Immature natural killer cell (primary cell): ENCODE results near the gene GSTM4. TPM values are rescaled to one million over a fixed set of nuclear protein-coding genes. Genes with fewer than 3 reads are reported as not detected.
"Not testable (repeated sequence)": the region's sequence is repeated elsewhere in the genome, so short reads cannot be mapped to it uniquely, and the experiment has no call there.

Experiments used
- DNase-seq, 3 donors: peaks; one replicate each; pipeline ENCODE4 v3.0.0; 2022; ENCODE audit warnings: mixed read lengths in 1 of 3
- H3K27ac Mint-ChIP-seq, 6 donors: one replicate each; pipeline ENCODE4 v1.8.0; 2020; ENCODE audit warnings: mixed read lengths in 6 of 6, mild to moderate bottlenecking in 5 of 6, inconsistent platforms in 4 of 6, moderate library complexity in 3 of 6
- H3K27me3 Mint-ChIP-seq, 3 donors: one replicate each; pipeline ENCODE4 v1.8.0; 2020 to 2021; ENCODE audit warnings: low read depth in 3 of 3, mild to moderate bottlenecking in 3 of 3, mixed read lengths in 3 of 3, moderate library complexity in 3 of 3, inconsistent platforms in 1 of 3
- H3K36me3 Mint-ChIP-seq, 3 donors: one replicate each; pipeline ENCODE4 v1.8.0; 2020; ENCODE audit warnings: mixed read lengths in 3 of 3, inconsistent platforms in 2 of 3, mild to moderate bottlenecking in 2 of 3
- H3K4me1 Mint-ChIP-seq, 2 donors: one replicate each; pipeline ENCODE4 v1.8.0; 2020; ENCODE audit warnings: inconsistent platforms in 2 of 2, mild to moderate bottlenecking in 2 of 2, mixed read lengths in 2 of 2, moderate library complexity in 1 of 2
- H3K4me3 Mint-ChIP-seq, 5 donors: one replicate each; pipeline ENCODE4 v1.8.0; 2020; ENCODE audit warnings: mild to moderate bottlenecking in 5 of 5, mixed read lengths in 5 of 5, inconsistent platforms in 3 of 5, moderate library complexity in 3 of 5
- H3K9me3 Mint-ChIP-seq, 6 donors: one replicate each; pipeline ENCODE4 v1.8.0; 2020; ENCODE audit warnings: mild to moderate bottlenecking in 6 of 6, mixed read lengths in 6 of 6, inconsistent platforms in 4 of 6, moderate library complexity in 3 of 6
- polyA plus RNA-seq, 3 donors: library from polyadenylated mRNA; unstranded; fragments of 300-500 nt; fragmentation: Illumina TruSeq; gene quantifications; one replicate each; pipeline ENCODE4 v1.2.3, GENCODE V29; 2021

Gene GSTM4
- polyA plus RNA-seq, 3 donors from 2014 or later, result 10.9 to 33.4 (median 21.0) TPM

GRCh38 chr1:109673861-109674260 lies 18.0 kb downstream of the GSTM4 start:
- DNase-seq, H3K9me3 Mint-ChIP-seq, H3K4me3 Mint-ChIP-seq, H3K27me3 Mint-ChIP-seq, H3K36me3 Mint-ChIP-seq, H3K27ac Mint-ChIP-seq: not testable (repeated sequence)
- peaks cover 15 to 21% of the 10 kb centered on the region in 2 donors for H3K4me1 Mint-ChIP-seq

DNA sequence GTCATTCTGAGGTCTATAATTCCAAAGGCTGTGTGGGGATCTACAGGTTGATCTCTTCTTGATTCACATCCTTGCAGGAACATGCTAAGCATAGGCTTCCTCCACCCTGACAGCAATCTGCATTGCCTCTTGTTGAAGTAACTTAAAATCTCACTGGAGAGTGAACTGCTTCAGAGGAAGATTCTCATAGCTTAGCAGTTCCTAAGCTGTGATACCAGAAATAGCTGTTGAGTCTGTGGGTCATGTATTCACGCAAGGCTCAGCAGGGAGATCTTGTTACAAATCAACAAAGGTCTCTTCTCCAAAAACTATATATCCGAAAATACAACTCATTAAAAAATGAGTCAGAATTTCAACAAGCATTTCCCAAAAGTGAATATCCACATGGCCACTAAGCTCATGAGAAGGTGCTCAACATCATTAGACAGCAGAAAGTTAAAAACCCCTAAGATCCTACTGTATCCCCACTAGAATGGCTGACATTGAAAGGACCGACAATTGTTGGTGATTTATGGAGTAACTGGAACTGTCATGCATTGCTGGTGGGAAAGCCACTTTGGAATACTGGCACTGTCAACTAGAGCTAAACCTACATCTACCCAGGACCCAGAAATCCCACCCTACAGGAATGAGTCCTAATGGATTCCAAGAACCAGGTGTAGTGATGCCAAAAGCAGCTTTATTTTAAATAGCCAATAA lies 20.9 kb downstream of the GSTM4 start:
- not testable (repeated sequence) for DNase-seq, H3K4me3 Mint-ChIP-seq, H3K36me3 Mint-ChIP-seq, H3K27me3 Mint-ChIP-seq, H3K4me1 Mint-ChIP-seq, H3K9me3 Mint-ChIP-seq
- H3K27ac Mint-ChIP-seq, result peak overlapping the region in 1 of 6 donors; percentile 28

DNA sequence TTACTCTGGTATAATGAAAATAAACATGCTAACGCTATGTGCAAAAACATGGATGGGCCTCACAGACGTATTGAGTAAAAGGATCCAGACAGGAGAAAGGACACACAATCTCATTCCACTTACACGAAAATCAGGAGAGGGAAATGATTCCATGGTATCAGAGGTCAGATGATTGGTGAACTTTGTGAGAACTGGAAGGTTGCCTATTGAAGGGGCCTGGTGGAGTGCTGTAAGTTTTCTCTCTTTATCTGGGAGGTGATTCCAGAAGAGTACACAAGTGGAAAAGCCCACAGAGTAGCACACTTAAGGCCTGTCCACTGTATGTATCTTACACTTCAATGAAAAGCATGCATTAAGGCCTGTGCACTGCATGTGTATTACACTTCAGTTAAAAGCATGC lies 21.6 kb downstream of the GSTM4 start:
- Mint-ChIP-seq H3K9me3 (no peaks in the 10 kb centered on the region), H3K27me3 (no peaks in the 10 kb centered on the region), H3K36me3 (peaks cover 0 to 4% (median 4%) of the 10 kb centered on the region in 3 donors), H3K4me3 (no peak overlapping the region), H3K27ac (no peak overlapping the region), H3K4me1 (no peaks in the 10 kb centered on the region)
- no peak for DNase-seq

DNA sequence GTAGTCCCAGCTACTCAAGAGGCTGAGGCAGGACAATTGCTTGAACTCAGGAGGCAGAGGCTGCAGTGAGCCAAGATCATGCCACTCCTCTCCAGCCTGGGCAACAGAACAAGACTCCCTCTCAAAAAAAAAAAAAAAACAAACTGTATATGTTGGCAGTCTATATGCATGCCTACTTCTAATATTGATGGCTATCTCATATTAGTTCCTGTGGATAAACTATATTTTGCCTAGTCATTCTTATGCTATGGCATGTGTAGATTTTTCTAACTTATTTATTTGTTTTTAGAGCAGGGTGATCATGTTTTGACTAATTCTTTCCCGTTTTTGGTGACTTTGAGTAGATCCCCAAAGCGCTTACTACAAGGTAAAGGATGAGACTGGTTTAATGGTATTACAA lies 22.7 kb downstream of the GSTM4 start:
- H3K4me3 Mint-ChIP-seq, H3K4me1 Mint-ChIP-seq, H3K9me3 Mint-ChIP-seq, H3K27me3 Mint-ChIP-seq, DNase-seq, H3K27ac Mint-ChIP-seq, H3K36me3 Mint-ChIP-seq: not testable (repeated sequence)

GRCh38 chr1:109684777-109685176 lies 28.9 kb downstream of the GSTM4 start:
- not testable (repeated sequence) for H3K36me3 Mint-ChIP-seq, H3K9me3 Mint-ChIP-seq

DNA sequence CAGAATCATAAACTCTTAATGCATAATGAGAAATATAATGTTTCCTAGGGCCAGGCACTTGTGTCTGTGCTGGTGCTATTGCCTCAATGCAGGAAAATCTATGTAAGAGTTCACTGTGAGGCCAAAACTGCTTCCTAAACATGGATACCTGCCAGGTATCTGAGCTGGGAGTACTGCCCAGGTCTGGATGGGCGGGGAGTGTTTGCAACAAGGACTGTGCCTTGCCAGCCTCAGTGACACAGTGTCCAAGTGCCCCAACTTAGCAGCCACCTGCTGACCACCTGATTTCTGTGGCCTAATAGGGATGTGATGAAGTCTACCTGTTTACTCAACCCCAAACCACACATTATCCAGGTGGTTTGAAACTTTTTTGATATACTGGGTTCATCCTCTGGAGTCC lies 29.5 kb downstream of the GSTM4 start:
- not testable (repeated sequence) for H3K27ac Mint-ChIP-seq, H3K4me3 Mint-ChIP-seq, DNase-seq, H3K36me3 Mint-ChIP-seq, H3K27me3 Mint-ChIP-seq, H3K9me3 Mint-ChIP-seq, H3K4me1 Mint-ChIP-seq

More at GRCh38 chr1:109684777-109685176, 28.9 kb downstream of the GSTM4 start:
- not testable (repeated sequence) for H3K27me3 Mint-ChIP-seq, H3K4me1 Mint-ChIP-seq, DNase-seq, H3K27ac Mint-ChIP-seq
- peak overlapping the region in 1 of 5 donors; percentile 33 for H3K4me3 Mint-ChIP-seq

- H3K27me3 Mint-ChIP-seq, result not testable (repeated sequence)
Observed at GRCh38 chr1:109685890-109686289, 30.0 kb downstream of the GSTM4 start.

GRCh38 chr1:109687109-109687508 lies 31.2 kb downstream of the GSTM4 start:
- peak overlapping the region in 3 of 5 donors; percentile 87 to 92 (median 89) for H3K4me3 Mint-ChIP-seq
- not testable (repeated sequence) for DNase-seq, H3K36me3 Mint-ChIP-seq, H3K27me3 Mint-ChIP-seq, H3K4me1 Mint-ChIP-seq, H3K9me3 Mint-ChIP-seq
- H3K27ac Mint-ChIP-seq, result peak overlapping the region in 4 of 6 donors; percentile 87 to 90 (median 88)

More at GRCh38 chr1:109685890-109686289, 30.0 kb downstream of the GSTM4 start:
- H3K4me1 Mint-ChIP-seq, H3K36me3 Mint-ChIP-seq, H3K9me3 Mint-ChIP-seq, H3K27ac Mint-ChIP-seq, DNase-seq, H3K4me3 Mint-ChIP-seq: not testable (repeated sequence)

- Mint-ChIP-seq H3K9me3 (peaks cover 0 to 4% (median 0%) of the 10 kb centered on the region in 6 donors), H3K27ac (peak within 1 kb of the TSS in 4 of 6 donors; percentile 88 to 91 (median 89)), H3K4me3 (peak within 1 kb of the TSS in 3 of 5 donors; percentile 87 to 92 (median 89)), H3K27me3 (peaks cover 0 to 4% (median 0%) of the 10 kb centered on the region in 3 donors), H3K36me3 (peaks cover 0 to 10% (median 0%) of the 10 kb centered on the region in 3 donors), H3K4me1 (peaks cover 0 to 3% of the 10 kb centered on the region in 2 donors)
- DNase-seq, result peak in 1 of 3 donors; percentile 77
Observed at GRCh38 chr1:109687641-109688499, 32.0 kb downstream of the GSTM4 start, which contains the start of gene GSTM1. Gene GSTM1, plus strand, starts transcription at chr1:109687817. Its CDS starts 57 bp downstream, at chr1:109687874.

DNA sequence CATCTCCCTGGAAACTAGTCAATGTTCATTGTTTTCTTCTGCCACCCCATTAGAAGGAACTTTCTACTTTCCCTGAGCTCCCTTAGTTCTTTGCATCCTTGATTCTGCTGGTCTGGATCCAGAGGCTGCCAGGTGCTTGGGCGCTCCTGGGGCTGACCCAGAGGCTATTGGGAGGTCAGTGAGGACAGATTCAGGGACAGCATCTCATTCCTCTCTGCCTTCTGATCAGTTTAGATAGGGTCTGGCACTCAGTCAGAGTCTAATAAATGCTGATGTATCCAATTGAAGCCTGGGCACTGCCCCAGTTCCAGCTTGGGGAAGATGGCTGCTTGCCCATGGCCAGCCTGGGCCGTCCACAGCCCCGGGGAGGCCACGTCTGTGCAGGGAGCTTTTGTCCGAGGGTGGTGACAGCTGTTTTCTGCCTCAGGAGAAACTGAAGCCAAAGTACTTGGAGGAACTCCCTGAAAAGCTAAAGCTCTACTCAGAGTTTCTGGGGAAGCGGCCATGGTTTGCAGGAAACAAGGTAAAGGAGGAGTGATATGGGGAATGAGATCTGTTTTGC lies 34.0 kb downstream of the GSTM4 start:
- Mint-ChIP-seq H3K9me3 (peaks cover 0 to 1% (median 0%) of the 10 kb centered on the region in 6 donors), H3K4me3 (peak overlapping the region in 3 of 5 donors; percentile 21 to 68 (median 53)), H3K4me1 (peaks cover 0 to 3% of the 10 kb centered on the region in 2 donors), H3K27me3 (peaks cover 0 to 4% (median 0%) of the 10 kb centered on the region in 3 donors), H3K36me3 (peaks cover 0 to 10% (median 0%) of the 10 kb centered on the region in 3 donors), H3K27ac (peak overlapping the region in 1 of 6 donors; percentile 53)
- DNase-seq, result no peak

GRCh38 chr1:109691759-109692158 lies 35.9 kb downstream of the GSTM4 start:
- Mint-ChIP-seq H3K27me3 (peaks cover 0 to 4% (median 0%) of the 10 kb centered on the region in 3 donors), H3K9me3 (no peaks in the 10 kb centered on the region), H3K4me1 (peaks cover 0 to 3% of the 10 kb centered on the region in 2 donors), H3K27ac (no peak overlapping the region), H3K4me3 (no peak overlapping the region), H3K36me3 (peaks cover 0 to 14% (median 0%) of the 10 kb centered on the region in 3 donors)
- DNase-seq, result no peak

- DNase-seq, H3K27ac Mint-ChIP-seq, H3K27me3 Mint-ChIP-seq, H3K9me3 Mint-ChIP-seq, H3K4me1 Mint-ChIP-seq, H3K4me3 Mint-ChIP-seq: not testable (repeated sequence)
- H3K36me3 Mint-ChIP-seq, result peaks cover 0 to 22% (median 0%) of the 10 kb centered on the region in 3 donors
Observed at GRCh38 chr1:109694400-109694799, 38.5 kb downstream of the GSTM4 start.

DNA sequence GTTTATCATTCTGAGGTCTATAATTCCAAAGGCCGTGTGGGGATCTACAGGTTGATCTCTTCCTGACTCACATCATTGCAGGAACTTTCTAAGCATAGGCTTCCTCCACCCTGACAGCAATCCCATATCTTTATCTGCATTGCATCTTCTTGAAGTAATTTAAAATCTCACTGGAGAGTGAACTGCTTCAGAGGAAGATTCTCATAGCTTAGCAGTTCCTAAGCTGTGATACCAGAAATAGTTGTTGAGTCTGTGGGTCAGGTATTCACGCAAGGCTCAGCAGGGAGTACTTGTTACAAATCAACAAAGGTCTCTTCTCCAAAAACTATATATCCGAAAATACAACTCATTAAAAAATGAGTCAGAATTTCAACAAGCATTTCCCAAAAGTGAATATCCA lies 39.2 kb downstream of the GSTM4 start:
- H3K36me3 Mint-ChIP-seq, result peaks cover 0 to 22% (median 0%) of the 10 kb centered on the region in 3 donors
- not testable (repeated sequence) for H3K4me3 Mint-ChIP-seq, H3K27ac Mint-ChIP-seq, H3K27me3 Mint-ChIP-seq, DNase-seq, H3K4me1 Mint-ChIP-seq, H3K9me3 Mint-ChIP-seq

DNA sequence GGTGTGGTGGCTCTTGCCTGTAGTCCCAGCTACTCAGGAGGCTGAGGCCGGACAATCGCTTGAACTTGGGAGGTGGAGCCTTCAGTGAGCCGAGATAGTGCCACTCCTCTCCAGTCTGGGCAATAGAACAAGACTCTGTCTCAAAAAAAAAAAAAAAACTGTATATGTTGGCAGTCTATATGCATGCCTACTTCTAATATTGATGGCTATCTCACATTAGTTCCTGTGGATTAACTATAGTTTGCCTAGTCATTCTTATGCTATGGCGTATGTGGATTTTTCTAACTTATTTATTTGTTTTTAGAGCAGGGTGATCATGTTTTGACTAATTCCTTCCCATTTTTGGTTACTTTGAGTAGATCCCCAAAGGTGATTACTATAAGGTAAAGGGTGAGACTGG lies 41.2 kb downstream of the GSTM4 start:
- Mint-ChIP-seq H3K9me3 (no peaks in the 10 kb centered on the region), H3K4me3 (no peak overlapping the region), H3K27me3 (no peaks in the 10 kb centered on the region), H3K36me3 (peaks cover 0 to 16% (median 0%) of the 10 kb centered on the region in 3 donors), H3K4me1 (no peaks in the 10 kb centered on the region), H3K27ac (no peak overlapping the region)
- DNase-seq, result no peak
